SK-N-SH (cell line): ENCODE results near the gene ADAMTS17. TPM values are rescaled to one million over a fixed set of nuclear protein-coding genes. Genes with fewer than 3 reads are reported as not detected.

Experiments
- CTCF ChIA-PET: fragments of 300-600, 350-600 bp; formaldehyde crosslinking; extraction: SDS; loops from one replicate; lab custom pipeline; 2021; lab: Yijun Ruan, JAX
- POLR2A ChIA-PET: fragments of 350-600 bp; sonication (Branson Sonifier 250); formaldehyde crosslinking; extraction: SDS; loops from one replicate; lab custom pipeline; 2020; ENCODE audit warnings: antibody characterized with exemption, inconsistent platforms; lab: Yijun Ruan, JAX
- DNase-seq: peaks from one replicate; pipeline ENCODE4 v3.0.0; 2012
- H2AFZ ChIP-seq: fragments of 200-600 bp; sonication (generic); 2 replicates; pipeline ENCODE4 v1.8.1; 2016; ENCODE audit warnings: antibody characterized with exemption, mild to moderate bottlenecking, low read depth
- H3F3A ChIP-seq: fragments of 200-600 bp; sonication (generic); replicated peaks from 2 replicates; pipeline ENCODE3; 2016; ENCODE audit warnings: antibody characterized with exemption, mild to moderate bottlenecking; ENCODE audit not compliant: insufficient read depth
- H3K27ac ChIP-seq, 2 experiments: fragments of 200-500 bp in 1 of 2; fragments of 200-600 bp in 1 of 2; sonication (Bioruptor generic) in 1 of 2; sonication (generic), shearing (Covaris generic) in 1 of 2; 2 replicates each; pipeline versions ENCODE4 v1.5.1 to v1.6.1; 2014 to 2016; ENCODE audit warnings: low read depth in 2 of 2, inconsistent platforms in 1 of 2, low read length in 1 of 2, mild to moderate bottlenecking in 1 of 2, mixed read lengths in 1 of 2
- H3K27me3 ChIP-seq: fragments of 200-600 bp; sonication (generic), shearing (Covaris generic); 2 replicates; pipeline ENCODE4 v1.6.1; 2016; ENCODE audit warnings: mixed run types; ENCODE audit not compliant: insufficient read depth
- H3K36me3 ChIP-seq, 2 experiments: fragments of 200-500 bp in 1 of 2; fragments of 200-600 bp in 1 of 2; sonication (Bioruptor generic) in 1 of 2; sonication (generic) in 1 of 2; replicated peaks in 1 of 2; 2 replicates each; pipeline versions ENCODE3 to v1.5.1; 2014 to 2016; ENCODE audit warnings: low read length in 1 of 2, mild to moderate bottlenecking in 1 of 2; ENCODE audit not compliant: insufficient read depth in 2 of 2, control insufficient read depth in 1 of 2
- H3K4me1 ChIP-seq, 2 experiments: fragments of 200-500 bp in 1 of 2; fragments of 200-600 bp in 1 of 2; sonication (Bioruptor generic) in 1 of 2; sonication (generic), shearing (Covaris generic) in 1 of 2; 2 replicates each; pipeline versions ENCODE4 v1.5.1 to v1.6.1; 2014 to 2016; ENCODE audit warnings: low read depth in 1 of 2, low read length in 1 of 2, mixed run types in 1 of 2; ENCODE audit not compliant: insufficient read depth in 2 of 2, control insufficient read depth in 1 of 2
- H3K4me2 ChIP-seq: fragments of 200-600 bp; sonication (generic), shearing (Covaris generic); 2 replicates; pipeline ENCODE4 v1.6.1; 2017; ENCODE audit warnings: mixed run types
- H3K4me3 ChIP-seq, 2 experiments: fragments of 200-500 bp in 1 of 2; fragments of 200-600 bp in 1 of 2; sonication (Bioruptor generic) in 1 of 2; sonication (generic), shearing (Covaris generic) in 1 of 2; 2 replicates each; pipeline versions ENCODE4 v1.5.1 to v1.8.1; 2014 to 2016; ENCODE audit warnings: low read depth in 2 of 2, inconsistent platforms in 1 of 2, low read length in 1 of 2, mild to moderate bottlenecking in 1 of 2, mixed read lengths in 1 of 2, moderate library complexity in 1 of 2
- H3K79me2 ChIP-seq: fragments of 200-600 bp; sonication (generic); 2 replicates; pipeline ENCODE4 v1.8.1; 2017; ENCODE audit warnings: mild to moderate bottlenecking; ENCODE audit not compliant: insufficient read depth
- H3K9ac ChIP-seq: fragments of 200-600 bp; sonication (generic); 2 replicates; pipeline ENCODE4 v1.6.1; 2017; ENCODE audit warnings: mixed run types
- H3K9me2 ChIP-seq: fragments of 200-600 bp; sonication (generic); 2 replicates; pipeline ENCODE4 v1.6.1; 2017; ENCODE audit warnings: mixed run types
- H3K9me3 ChIP-seq: fragments of 200-600 bp; sonication (generic); 2 replicates; pipeline ENCODE4 v1.6.1; 2017; ENCODE audit warnings: mixed run types, mild to moderate bottlenecking, moderate library complexity
- H4K20me1 ChIP-seq: fragments of 200-600 bp; sonication (generic); 2 replicates; pipeline ENCODE4 v1.6.1; 2017; ENCODE audit warnings: mild to moderate bottlenecking, mixed run types; ENCODE audit not compliant: insufficient read depth
- EZH2phosphoT487 ChIP-seq: fragments of 200-600 bp; sonication (generic); IDR thresholded peaks from 2 replicates; pipeline ENCODE4 v1.6.1; 2017; ENCODE audit warnings: low read depth, mixed run types, mild to moderate bottlenecking, antibody characterized with exemption, moderate library complexity, borderline replicate concordance
- MXI1 ChIP-seq: IDR thresholded peaks from 2 replicates; pipeline ENCODE4 v1.6.1; 2012; ENCODE audit warnings: mild to moderate bottlenecking, low read depth, low read length, improper control_type of control experiment
- NFIC ChIP-seq: IDR thresholded peaks from 2 replicates; pipeline ENCODE4 v1.4.0; 2012; ENCODE audit warnings: borderline replicate concordance
- SMC3 ChIP-seq: IDR thresholded peaks from 2 replicates; pipeline ENCODE4 v1.6.1; 2012; ENCODE audit warnings: low read depth, low read length, improper control_type of control experiment
- WGBS: methylation state at CpG from one replicate; pipeline ENCODE4 v1.1.6; 2017; ENCODE audit warnings: low lambda C conversion rate; 5-methylcytosine and 5-hydroxymethylcytosine counted together
- polyA plus RNA-seq, 3 experiments: library from polyadenylated mRNA; depleted of rRNA; stranded (reverse); fragments of >200 nt; gene quantifications; 2 replicates each; pipeline ENCODE4 v1.2.3, GENCODE V29; 2012
- TF ChIP-seq, protein P1 (sequence below): IDR thresholded peaks from 2 replicates; pipeline ENCODE4 v1.4.0; 2012; ENCODE audit warnings: low read depth
- TF ChIP-seq, protein P2 (sequence below): IDR thresholded peaks from 2 replicates; pipeline ENCODE4 v1.6.1; 2012; ENCODE audit warnings: mild to moderate bottlenecking, low read depth, low read length, moderate library complexity

Gene ADAMTS17
- polyA plus RNA-seq, 1 of the 3 experiments (the other 2 are of a cell fraction): not detected

DNA sequence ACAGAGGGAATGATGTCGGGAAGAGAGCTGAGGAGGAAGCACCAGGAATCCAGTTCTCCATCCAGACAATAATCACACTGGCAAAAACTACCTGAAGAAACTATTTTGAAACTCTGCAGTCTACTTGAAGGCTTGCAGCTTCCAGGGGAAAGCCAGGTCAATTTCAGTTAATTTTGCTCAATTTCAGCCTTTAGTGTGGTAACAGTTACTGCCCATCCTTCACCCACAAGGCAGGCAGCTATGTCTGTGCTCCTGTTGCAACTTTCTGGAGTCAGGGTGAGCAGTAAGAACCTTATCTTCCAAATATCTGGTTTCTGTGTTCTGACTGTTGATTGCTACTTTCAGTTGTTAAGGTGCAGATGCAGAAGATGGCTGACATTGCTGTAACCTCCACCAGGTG, 221.7 kb downstream of the ADAMTS17 start:
- Histone ChIP-seq H2AFZ (no peak overlapping the region), H3K4me2 (no peak overlapping the region), H3K79me2 (no peaks in the 10 kb centered on the region), H3K27ac (no peak overlapping the region), H4K20me1 (no peaks in the 10 kb centered on the region), H3K9me3 (no peaks in the 10 kb centered on the region), H3K4me1 (peaks cover 0 to 4% of the 10 kb centered on the region in 2 experiments; a peak in 1 of 4 replicates), H3K27me3 (no peaks in the 10 kb centered on the region), H3K9ac (no peak overlapping the region), H3K4me3 (no peak overlapping the region), H3F3A (no peaks in the 10 kb centered on the region), H3K36me3 (no peaks in the 10 kb centered on the region), H3K9me2 (no peaks in the 10 kb centered on the region)
- POLR2A ChIA-PET: no interaction called here
- CTCF ChIA-PET: no interaction called here
- WGBS: 23% methylated on average over 1 of the region's 1 CpG
- no peak for DNase-seq
- TF ChIP-seq, protein P1, sequence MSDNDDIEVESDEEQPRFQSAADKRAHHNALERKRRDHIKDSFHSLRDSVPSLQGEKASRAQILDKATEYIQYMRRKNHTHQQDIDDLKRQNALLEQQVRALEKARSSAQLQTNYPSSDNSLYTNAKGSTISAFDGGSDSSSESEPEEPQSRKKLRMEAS: no peak
- TF ChIP-seq NFIC: no peak

DNA sequence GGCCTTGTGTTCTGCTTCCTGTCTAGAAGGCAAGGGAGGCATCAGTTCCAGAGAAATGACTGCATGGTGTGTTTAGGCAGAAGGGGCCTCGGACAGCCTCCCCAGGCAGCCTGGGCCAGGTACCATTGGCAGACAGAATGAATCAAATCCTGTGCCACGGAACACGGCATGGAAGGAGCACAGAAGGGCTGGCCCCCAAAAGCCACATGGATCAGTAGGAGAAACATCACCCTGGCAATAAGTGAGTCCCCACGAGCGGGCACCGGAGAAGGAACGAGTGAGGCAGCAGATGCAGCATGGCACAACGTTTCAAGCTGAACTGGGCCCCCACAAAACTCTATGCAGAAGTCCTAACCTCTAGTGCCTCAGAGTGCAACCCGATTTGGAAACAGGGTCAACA, 223.2 kb downstream of the ADAMTS17 start:
- H3K4me3 ChIP-seq: no peak overlapping the region
- 16% methylated on average over 9 of the region's 9 CpGs for WGBS
- TF ChIP-seq SMC3 (no peak), MXI1 (no peak)
- TF ChIP-seq, protein P2, sequence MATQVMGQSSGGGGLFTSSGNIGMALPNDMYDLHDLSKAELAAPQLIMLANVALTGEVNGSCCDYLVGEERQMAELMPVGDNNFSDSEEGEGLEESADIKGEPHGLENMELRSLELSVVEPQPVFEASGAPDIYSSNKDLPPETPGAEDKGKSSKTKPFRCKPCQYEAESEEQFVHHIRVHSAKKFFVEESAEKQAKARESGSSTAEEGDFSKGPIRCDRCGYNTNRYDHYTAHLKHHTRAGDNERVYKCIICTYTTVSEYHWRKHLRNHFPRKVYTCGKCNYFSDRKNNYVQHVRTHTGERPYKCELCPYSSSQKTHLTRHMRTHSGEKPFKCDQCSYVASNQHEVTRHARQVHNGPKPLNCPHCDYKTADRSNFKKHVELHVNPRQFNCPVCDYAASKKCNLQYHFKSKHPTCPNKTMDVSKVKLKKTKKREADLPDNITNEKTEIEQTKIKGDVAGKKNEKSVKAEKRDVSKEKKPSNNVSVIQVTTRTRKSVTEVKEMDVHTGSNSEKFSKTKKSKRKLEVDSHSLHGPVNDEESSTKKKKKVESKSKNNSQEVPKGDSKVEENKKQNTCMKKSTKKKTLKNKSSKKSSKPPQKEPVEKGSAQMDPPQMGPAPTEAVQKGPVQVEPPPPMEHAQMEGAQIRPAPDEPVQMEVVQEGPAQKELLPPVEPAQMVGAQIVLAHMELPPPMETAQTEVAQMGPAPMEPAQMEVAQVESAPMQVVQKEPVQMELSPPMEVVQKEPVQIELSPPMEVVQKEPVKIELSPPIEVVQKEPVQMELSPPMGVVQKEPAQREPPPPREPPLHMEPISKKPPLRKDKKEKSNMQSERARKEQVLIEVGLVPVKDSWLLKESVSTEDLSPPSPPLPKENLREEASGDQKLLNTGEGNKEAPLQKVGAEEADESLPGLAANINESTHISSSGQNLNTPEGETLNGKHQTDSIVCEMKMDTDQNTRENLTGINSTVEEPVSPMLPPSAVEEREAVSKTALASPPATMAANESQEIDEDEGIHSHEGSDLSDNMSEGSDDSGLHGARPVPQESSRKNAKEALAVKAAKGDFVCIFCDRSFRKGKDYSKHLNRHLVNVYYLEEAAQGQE: no peak
- no peaks in the 10 kb centered on the region for H3K27me3 ChIP-seq
- H3K36me3 ChIP-seq: no peaks in the 10 kb centered on the region
- no peaks in the 10 kb centered on the region for H3K79me2 ChIP-seq
- H3K27ac ChIP-seq: no peak overlapping the region
- DNase-seq: no peak
- H3K9ac ChIP-seq: no peak overlapping the region
- H3K4me1 ChIP-seq: peaks cover 0 to 4% of the 10 kb centered on the region in 2 experiments; a peak in 1 of 4 replicates
- no peak overlapping the region for H3K4me2 ChIP-seq
- ChIA-PET POLR2A (no interaction called here), CTCF (no interaction called here)
- H4K20me1 ChIP-seq: no peaks in the 10 kb centered on the region
- H3K9me3 ChIP-seq: no peaks in the 10 kb centered on the region
- H3F3A ChIP-seq: no peaks in the 10 kb centered on the region
- no peaks in the 10 kb centered on the region for H3K9me2 ChIP-seq
- no peak overlapping the region for H2AFZ ChIP-seq

DNA sequence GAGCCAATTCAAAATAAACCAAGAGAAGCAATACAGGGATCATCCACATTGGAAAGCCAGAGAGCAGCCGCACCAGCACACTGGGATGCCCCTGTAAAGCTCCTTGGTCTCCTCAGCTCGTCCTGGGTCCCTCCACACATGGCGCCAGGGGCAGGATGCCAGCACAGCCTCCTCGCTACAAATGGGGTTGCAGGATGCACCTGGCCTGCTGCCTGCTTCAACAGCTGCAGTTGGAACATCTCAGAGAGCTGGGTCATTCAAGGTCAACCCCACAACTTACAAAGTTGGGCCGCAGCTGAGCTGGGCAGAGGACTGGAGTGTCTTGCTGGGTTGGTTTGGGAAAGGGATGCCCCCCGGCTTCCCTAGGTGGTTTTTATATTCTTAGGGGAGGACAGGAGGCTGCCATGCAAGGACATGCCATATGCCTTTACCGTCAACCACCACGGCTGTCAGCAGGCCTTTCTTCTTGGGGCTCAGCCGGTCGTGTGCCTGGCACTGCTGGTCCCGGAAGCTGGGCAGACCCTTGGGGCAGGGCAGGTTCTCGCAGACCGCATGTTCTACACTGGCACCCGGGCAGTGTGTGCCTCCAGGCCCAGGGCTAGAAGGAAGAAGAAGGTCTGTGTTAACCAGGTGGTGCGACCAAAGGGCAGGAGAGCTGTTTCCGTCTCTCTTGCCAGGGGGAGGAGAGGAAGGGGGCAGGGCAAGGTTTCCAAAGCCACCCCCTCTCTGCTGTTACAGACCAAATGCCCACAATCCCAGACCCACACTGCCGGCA, 225.2 kb downstream of the ADAMTS17 start:
- CTCF ChIA-PET: interaction anchor here (0.9 to 1.4 kb wide), 2 partner anchors 223 to 226 kb away, joined by 3 read pairs; no protein-coding TSS in a partner anchor
- no peak overlapping the region for H3K27ac ChIP-seq

More for the DNA sequence above, 225.2 kb downstream of the ADAMTS17 start:
- Histone ChIP-seq H4K20me1 (no peaks in the 10 kb centered on the region), H3K27me3 (no peaks in the 10 kb centered on the region), H2AFZ (no peak overlapping the region), H3K9me3 (no peaks in the 10 kb centered on the region), H3K4me2 (no peak overlapping the region), H3K9ac (no peak overlapping the region), H3F3A (no peaks in the 10 kb centered on the region), H3K4me1 (peaks cover 0 to 10% of the 10 kb centered on the region in 2 experiments; a peak in 1 of 4 replicates), H3K4me3 (no peak overlapping the region), H3K9me2 (no peaks in the 10 kb centered on the region), H3K79me2 (no peaks in the 10 kb centered on the region), H3K36me3 (no peaks in the 10 kb centered on the region)
- DNase-seq: no peak
- WGBS: 43% methylated on average over 9 of the region's 17 CpGs
- POLR2A ChIA-PET: no interaction called here
- no peak for TF ChIP-seq EZH2phosphoT487
